ENCODE results near the gene ZIC5. TPM values are rescaled to one million over a fixed set of nuclear protein-coding genes. Genes with fewer than 3 reads are reported as not detected.

ZIC5 gene
- total and polyA plus RNA-seq, 4 donors, result not detected

- Histone ChIP-seq H3K4me1 (ENCODE audit: control insufficient read depth in 5 of 5, insufficient read depth in 5 of 5, low read length in 5 of 5) (peaks cover 0 to 46% (median 17%) of the 10 kb centered on the region in 5 donors), H3K36me3 (ENCODE audit: control insufficient read depth in 4 of 4, insufficient read depth in 4 of 4, low read length in 4 of 4) (no peaks in the 10 kb centered on the region), H3K4me3 (no peak overlapping the region), H3K9me3 (ENCODE audit: control insufficient read depth in 4 of 4, insufficient read depth in 3 of 4, low read length in 3 of 4) (peaks cover 0 to 6% (median 0%) of the 10 kb centered on the region in 4 donors), H3K27me3 (ENCODE audit: control insufficient read depth in 3 of 3, insufficient read depth in 3 of 3, low read length in 2 of 3) (peaks cover 6 to 95% (median 82%) of the 10 kb centered on the region in 3 donors), H3K27ac (ENCODE audit: low read depth in 1 of 2, low read length in 1 of 2) (no peak overlapping the region), H3K9ac (ENCODE audit: insufficient read depth in 1 of 2, low read length in 2 of 2) (no peak overlapping the region)
- WGBS, 2 donors, result 23 to 35% methylated on average over 10 of the region's 10 CpGs
- no peak for DNase-seq
- no peak for TF ChIP-seq CTCF (IDR thresholded peaks at IDR 0.05; ENCODE audit: control extremely low read depth, extremely low read depth)
- ATAC-seq (ENCODE audit: insufficient read depth, low FRiP score), result no peak
These were observed 12.4 kb downstream of the ZIC5 start for GRCh38 chr13:99959127-99959539.

GRCh38 chr13:99958406-99959126 is 13.0 kb downstream of the ZIC5 start:
- no peaks in the 10 kb centered on the region for H3K36me3 ChIP-seq (ENCODE audit: control insufficient read depth in 4 of 4, insufficient read depth in 4 of 4, low read length in 4 of 4)
- peaks cover 6 to 95% (median 77%) of the 10 kb centered on the region in 3 donors for H3K27me3 ChIP-seq (ENCODE audit: control insufficient read depth in 3 of 3, insufficient read depth in 3 of 3, low read length in 2 of 3)
- peaks cover 0 to 46% (median 17%) of the 10 kb centered on the region in 5 donors for H3K4me1 ChIP-seq (ENCODE audit: control insufficient read depth in 5 of 5, insufficient read depth in 5 of 5, low read length in 5 of 5)
- ATAC-seq (ENCODE audit: insufficient read depth, low FRiP score) (no peak), DNase-seq (peak in 1 of 3 donors; percentile 23)
- H3K9me3 ChIP-seq (ENCODE audit: control insufficient read depth in 4 of 4, insufficient read depth in 3 of 4, low read length in 3 of 4), result peaks cover 0 to 6% (median 0%) of the 10 kb centered on the region in 4 donors
- WGBS, 2 donors, result 17 to 34% methylated on average over 35 of the region's 35 CpGs
- H3K27ac ChIP-seq (ENCODE audit: low read depth in 1 of 2, low read length in 1 of 2), result no peak overlapping the region
- no peak overlapping the region for H3K4me3 ChIP-seq
- no peak for TF ChIP-seq CTCF (IDR thresholded peaks at IDR 0.05; ENCODE audit: control extremely low read depth, extremely low read depth)
- no peak overlapping the region for H3K9ac ChIP-seq (ENCODE audit: insufficient read depth in 1 of 2, low read length in 2 of 2)

GRCh38 chr13:99956473-99957349 is 14.9 kb downstream of the ZIC5 start:
- Histone ChIP-seq H3K27me3 (ENCODE audit: control insufficient read depth in 3 of 3, insufficient read depth in 3 of 3, low read length in 2 of 3) (peaks cover 6 to 79% (median 60%) of the 10 kb centered on the region in 3 donors), H3K4me3 (peak overlapping the region; percentile 1), H3K4me1 (ENCODE audit: control insufficient read depth in 5 of 5, insufficient read depth in 5 of 5, low read length in 5 of 5) (peaks cover 0 to 50% (median 17%) of the 10 kb centered on the region in 5 donors), H3K27ac (ENCODE audit: low read depth in 1 of 2, low read length in 1 of 2) (no peak overlapping the region), H3K9me3 (ENCODE audit: control insufficient read depth in 4 of 4, insufficient read depth in 3 of 4, low read length in 3 of 4) (peaks cover 0 to 6% (median 0%) of the 10 kb centered on the region in 4 donors), H3K36me3 (ENCODE audit: control insufficient read depth in 4 of 4, insufficient read depth in 4 of 4, low read length in 4 of 4) (no peaks in the 10 kb centered on the region), H3K9ac (ENCODE audit: insufficient read depth in 1 of 2, low read length in 2 of 2) (no peak overlapping the region)
- WGBS, 2 donors, result 2% methylated on average over 64 to 68 of the region's 68 CpGs
- ATAC-seq (ENCODE audit: insufficient read depth, low FRiP score) (no peak), DNase-seq (peak in 2 of 3 donors; percentile 37 to 60)
- no peak for TF ChIP-seq CTCF (IDR thresholded peaks at IDR 0.05; ENCODE audit: control extremely low read depth, extremely low read depth)
